ENCODE measurements around the gene ETNPPL.

DNA sequence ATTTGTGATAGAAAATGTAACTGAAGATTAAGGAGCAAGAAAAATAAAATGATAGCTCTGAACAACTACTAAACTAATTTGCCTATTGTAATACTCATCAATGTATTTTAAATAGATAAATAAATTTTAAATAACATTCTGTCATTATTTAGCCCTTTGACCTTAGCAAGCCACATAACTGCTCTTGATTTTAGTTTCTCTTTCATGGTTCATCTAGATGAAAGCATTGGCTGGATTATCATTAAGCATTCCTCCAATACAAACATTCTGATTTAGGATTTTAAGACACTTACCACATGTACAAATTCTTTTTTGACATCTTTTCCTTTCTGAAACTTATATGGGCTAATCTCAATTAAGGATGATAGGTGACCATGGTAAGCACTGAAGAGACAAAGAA is 8.5 kb downstream of the ETNPPL start:
- no peak for TF ChIP-seq POLR2AphosphoS5 (IDR thresholded peaks at IDR 0.05; ENCODE audit: low read depth, low read length)
- no peak for TF ChIP-seq RAD21 (IDR thresholded peaks at IDR 0.05; ENCODE audit: low read length)
- TF ChIP-seq MAX (IDR thresholded peaks at IDR 0.05; ENCODE audit: low read depth) = no peak
